ENCODE data around the gene ITPK1.
"Not testable (repeated sequence)": the region's sequence is repeated elsewhere in the genome, so short reads cannot be mapped to it uniquely, and the experiment has no call there.

Gene ITPK1

GRCh38 chr14:93159625-93160352 is 44.1 kb upstream of the ITPK1 start:
- TF ChIP-seq ZNF335 (tag by site-specific recombination; conservative IDR thresholded peaks at IDR 0.05): peak; percentile 37; the same call in 1 of the 2 replicates
- H3K4me3 ChIP-seq (ENCODE audit: low read depth, low read length); H3K36me3 ChIP-seq (ENCODE audit: control insufficient read depth in 2 of 2, insufficient read depth in 1 of 2, low read length in 2 of 2); H3K4me1 ChIP-seq (ENCODE audit: control insufficient read depth, insufficient read depth, low read length); H3K27ac ChIP-seq (ENCODE audit: extremely low read depth, low read depth, low read length); H3K9me3 ChIP-seq (ENCODE audit: control insufficient read depth, insufficient read depth, low read depth, low read length): not testable (repeated sequence)
- CTCF ChIA-PET: interaction anchor here (0.6 to 1.4 kb wide), 6 partner anchors 12 to 507 kb away, joined by 3 to 7 read pairs (median 4); no protein-coding TSS in a partner anchor
- POLR2A ChIA-PET: interaction anchor here (0.7 kb wide), 1 partner anchor 27 kb away, joined by 3 read pairs; no protein-coding TSS in a partner anchor

GRCh38 chr14:93158349-93158748 is 42.6 kb upstream of the ITPK1 start:
- POLR2A ChIA-PET; H3K4me3 ChIP-seq (ENCODE audit: low read depth, low read length); H3K27ac ChIP-seq (ENCODE audit: extremely low read depth, low read depth, low read length); H3K9me3 ChIP-seq (ENCODE audit: control insufficient read depth, insufficient read depth, low read depth, low read length); CTCF ChIA-PET; H3K4me1 ChIP-seq (ENCODE audit: control insufficient read depth, insufficient read depth, low read length); H3K36me3 ChIP-seq (ENCODE audit: control insufficient read depth in 2 of 2, insufficient read depth in 1 of 2, low read length in 2 of 2): not testable (repeated sequence)

- no peaks in the 10 kb centered on the region for H3K9me3 ChIP-seq (ENCODE audit: control insufficient read depth, insufficient read depth, low read depth, low read length)
- POLR2A ChIA-PET: no interaction called here
- no peaks in the 10 kb centered on the region for H3K36me3 ChIP-seq (ENCODE audit: control insufficient read depth in 2 of 2, insufficient read depth in 1 of 2, low read length in 2 of 2)
- H3K4me3 ChIP-seq (ENCODE audit: low read depth, low read length): no peak overlapping the region
- TF ChIP-seq ZEB2 (tag by site-specific recombination; IDR thresholded peaks at IDR 0.05) (no peak), IKZF3 (tag by site-specific recombination; IDR thresholded peaks at IDR 0.05) (0 out of 2 replicates have a peak, but pooled peaks have one; percentile 21)
- no peaks in the 10 kb centered on the region for H3K4me1 ChIP-seq (ENCODE audit: control insufficient read depth, insufficient read depth, low read length)
- no peak overlapping the region for H3K27ac ChIP-seq (ENCODE audit: extremely low read depth, low read depth, low read length)
- CTCF ChIA-PET: interaction anchor here (1.0 kb wide), 1 partner anchor 44 kb away, joined by 5 read pairs; no protein-coding TSS in a partner anchor
Observed at GRCh38 chr14:93156693-93157369, 41.1 kb upstream of the ITPK1 start.

GRCh38 chr14:93155667-93156066 is 39.9 kb upstream of the ITPK1 start:
- ChIA-PET CTCF (no interaction called here), POLR2A (no interaction called here)
- no peaks in the 10 kb centered on the region for H3K4me1 ChIP-seq (ENCODE audit: control insufficient read depth, insufficient read depth, low read length)
- H3K36me3 ChIP-seq (ENCODE audit: control insufficient read depth in 2 of 2, insufficient read depth in 1 of 2, low read length in 2 of 2): no peaks in the 10 kb centered on the region
- no peak overlapping the region for H3K27ac ChIP-seq (ENCODE audit: extremely low read depth, low read depth, low read length)
- H3K9me3 ChIP-seq (ENCODE audit: control insufficient read depth, insufficient read depth, low read depth, low read length): no peaks in the 10 kb centered on the region
- no peak overlapping the region for H3K4me3 ChIP-seq (ENCODE audit: low read depth, low read length)
- no peak for TF ChIP-seq ZNF530 (tag by site-specific recombination; IDR thresholded peaks at IDR 0.05; ENCODE audit: low read depth)
- no peak for TF ChIP-seq ZNF654 (tag by site-specific recombination; IDR thresholded peaks at IDR 0.05; ENCODE audit: low read depth)
- TF ChIP-seq ZNF274 (IDR thresholded peaks at IDR 0.05; ENCODE audit: low read length): no peak
- TF ChIP-seq ZNF274 (tag by site-specific recombination; IDR thresholded peaks at IDR 0.05; ENCODE audit: borderline replicate concordance): no peak
- no peak for TF ChIP-seq KLF9 (tag by site-specific recombination; IDR thresholded peaks at IDR 0.05; ENCODE audit: low read depth)
- TF ChIP-seq ZNF362 (tag by site-specific recombination; IDR thresholded peaks at IDR 0.05): no peak
- TF ChIP-seq ZNF510 (tag by site-specific recombination; IDR thresholded peaks at IDR 0.05; ENCODE audit: insufficient replicate concordance): no peak
- no peak for TF ChIP-seq ZBTB49 (tag by site-specific recombination; IDR thresholded peaks at IDR 0.05; ENCODE audit: low read depth)
- no peak for TF ChIP-seq YY2 (tag by site-specific recombination; IDR thresholded peaks at IDR 0.05)
- no peak for TF ChIP-seq PRDM1 (tag by site-specific recombination; IDR thresholded peaks at IDR 0.05)
- TF ChIP-seq ZNF10 (tag by site-specific recombination; IDR thresholded peaks at IDR 0.05): no peak
- TF ChIP-seq GLI2 (tag by site-specific recombination; IDR thresholded peaks at IDR 0.05; ENCODE audit: borderline replicate concordance, low read depth): no peak
- TF ChIP-seq PRDM4 (tag by site-specific recombination; IDR thresholded peaks at IDR 0.05): no peak
- no peak for TF ChIP-seq ZFP41 (tag by site-specific recombination; IDR thresholded peaks at IDR 0.05; ENCODE audit: borderline replicate concordance)
- no peak for TF ChIP-seq ZNF843 (tag by site-specific recombination; IDR thresholded peaks at IDR 0.05)
- TF ChIP-seq ZNF449 (tag by site-specific recombination; IDR thresholded peaks at IDR 0.05): no peak
